ENCODE results near the gene KCND2. TPM values are rescaled to one million over a fixed set of nuclear protein-coding genes. Genes with fewer than 3 reads are reported as not detected.

KCND2 gene
- total RNA-seq, 1 donor from 2014 or later, result 0.38 TPM

GRCh38 chr7:120505770-120506169 lies 232.8 kb downstream of the KCND2 start:
- no peak for TF ChIP-seq CTCF (IDR thresholded peaks at IDR 0.05)
- no peak for DNase-seq
- H3K36me3 ChIP-seq, result no peaks in the 10 kb centered on the region
- ATAC-seq, result no peak
- no peaks in the 10 kb centered on the region for H3K27me3 ChIP-seq (ENCODE audit: low read depth)
- H3K4me1 ChIP-seq, result no peaks in the 10 kb centered on the region
- H3K27ac ChIP-seq, result no peak overlapping the region
- intact Hi-C loops (cut with DNase I), result no loop called here
- no peaks in the 10 kb centered on the region for H3K9me3 ChIP-seq
- H3K4me3 ChIP-seq, result no peak overlapping the region

- no peaks in the 10 kb centered on the region for H3K27me3 ChIP-seq (ENCODE audit: low read depth)
- H3K36me3 ChIP-seq, result no peaks in the 10 kb centered on the region
- H3K9me3 ChIP-seq, result no peaks in the 10 kb centered on the region
- no peak overlapping the region for H3K4me3 ChIP-seq
- intact Hi-C loops (cut with DNase I), result no loop called here
- TF ChIP-seq CTCF (IDR thresholded peaks at IDR 0.05), result no peak
- no peaks in the 10 kb centered on the region for H3K4me1 ChIP-seq
- no peak overlapping the region for H3K27ac ChIP-seq
- ATAC-seq (no peak), DNase-seq (no peak)
Observed at GRCh38 chr7:120512701-120513100, 239.7 kb downstream of the KCND2 start.

- no peaks in the 10 kb centered on the region for H3K27me3 ChIP-seq (ENCODE audit: low read depth)
- H3K9me3 ChIP-seq, result no peaks in the 10 kb centered on the region
- H3K36me3 ChIP-seq, result no peaks in the 10 kb centered on the region
- ATAC-seq (no peak), DNase-seq (no peak)
- no peak overlapping the region for H3K27ac ChIP-seq
- H3K4me1 ChIP-seq, result no peaks in the 10 kb centered on the region
- no peak for TF ChIP-seq CTCF (IDR thresholded peaks at IDR 0.05)
- intact Hi-C loops (cut with DNase I), result no loop called here
- no peak overlapping the region for H3K4me3 ChIP-seq
Observed at GRCh38 chr7:120519224-120519623, 246.2 kb downstream of the KCND2 start.

GRCh38 chr7:120521761-120522737 lies 249.1 kb downstream of the KCND2 start:
- ATAC-seq (no peak), DNase-seq (no peak)
- TF ChIP-seq CTCF (IDR thresholded peaks at IDR 0.05), result no peak
- H3K27ac ChIP-seq, result no peak overlapping the region
- H3K9me3 ChIP-seq, result no peaks in the 10 kb centered on the region
- no peaks in the 10 kb centered on the region for H3K36me3 ChIP-seq
- no peaks in the 10 kb centered on the region for H3K27me3 ChIP-seq (ENCODE audit: low read depth)
- no peaks in the 10 kb centered on the region for H3K4me1 ChIP-seq
- no peak overlapping the region for H3K4me3 ChIP-seq
- intact Hi-C loops (cut with DNase I), result no loop called here

- no peak overlapping the region for H3K4me3 ChIP-seq
- intact Hi-C loops (cut with DNase I), result no loop called here
- no peaks in the 10 kb centered on the region for H3K9me3 ChIP-seq
- H3K27me3 ChIP-seq (ENCODE audit: low read depth), result no peaks in the 10 kb centered on the region
- TF ChIP-seq CTCF (IDR thresholded peaks at IDR 0.05), result no peak
- DNase-seq, result no peak
- H3K27ac ChIP-seq, result no peak overlapping the region
- H3K36me3 ChIP-seq, result no peaks in the 10 kb centered on the region
- no peaks in the 10 kb centered on the region for H3K4me1 ChIP-seq
- ATAC-seq, result no peak
Observed at GRCh38 chr7:120523985-120524384, 251.0 kb downstream of the KCND2 start.
